Pancreas (tissue), 10 donors: ENCODE measurements around the gene CKS1B. TPM values are rescaled to one million over a fixed set of nuclear protein-coding genes. Genes with fewer than 3 reads are reported as not detected.

Source experiments
- ATAC-seq, 4 donors: fragments of 200-7000 bp; cut with Tn5 transposase; one replicate each; pipeline versions ENCODE4 v1.8.0 to v1.9.1; 2020; ENCODE audit warnings: mild to moderate bottlenecking in 4 of 4, moderate library complexity in 4 of 4
- DNase-seq, 6 donors: peaks; one replicate each; pipeline ENCODE4 v3.0.0-alpha.2; 2020
- FAIRE-seq: peaks from 2 replicates; lab custom pipeline; 2012; peaks lifted over from hg19 to GRCh38; lab: Jason Lieb, UNC
- H3K27ac ChIP-seq, 4 donors: fragments of 200-600 bp; sonication (generic); 1 replicate in 3 of 4; 2 replicates in 1 of 4; pipeline versions ENCODE4 v1.5.0 to v1.8.0; 2020
- H3K27me3 ChIP-seq, 4 donors: fragments of 200-600 bp; one replicate each; pipeline ENCODE4 v1.8.0; 2021
- H3K36me3 ChIP-seq, 3 donors: fragments of 200-600 bp; sonication (generic) in 1 of 3; one replicate each; pipeline versions ENCODE4 v1.5.0 to v1.8.0; 2020 to 2021
- H3K4me1 ChIP-seq, 3 donors: fragments of 200-600 bp; one replicate each; pipeline ENCODE4 v1.8.0; 2021
- H3K4me3 ChIP-seq, 4 donors: fragments of 200-600 bp; sonication (generic) in 2 of 4; one replicate each; pipeline versions ENCODE4 v1.5.0 to v1.8.0; 2020 to 2021
- H3K9me3 ChIP-seq, 4 donors: fragments of 200-600 bp; one replicate each; pipeline ENCODE4 v1.8.0; 2021
- WGBS, 2 donors: extraction: QIAGEN DNeasy Blood & Tissue Kit; methylation state at CpG; one replicate each; pipeline ENCODE4 v1.1.7; 2013; 5-methylcytosine and 5-hydroxymethylcytosine counted together
- intact Hi-C, 3 donors: fragments of 100-400 bp; cut with DNase I; formaldehyde crosslinking; loops; one replicate each; pipeline versions ENCODE4 v1.11.1 to v1.14.2; 2022
- polyA plus RNA-seq, 2 donors: library from polyadenylated mRNA; stranded (reverse); fragments of 200-250 nt; gene quantifications; one replicate each; pipeline ENCODE4 v1.2.3, GENCODE V29; 2013
- total RNA-seq, 6 donors: library from RNA; stranded (reverse); fragmentation: NEBNext Ultra II Directional in 4 of 6; extraction: Animal tissue kit (Norgen Biotek cat#: 25700) in 4 of 6; gene quantifications; one replicate each; pipeline versions ENCODE4 v1.2.1 to v1.2.4, GENCODE V29; 2021 to 2023
- TF ChIP-seq, protein P1 (sequence below), 4 donors: fragments of 200-600 bp; sonication (generic) in 3 of 4; IDR thresholded peaks; one replicate each; pipeline versions ENCODE4 v1.5.0 to v1.8.0; 2021; ENCODE audit warnings: antibody characterized with exemption in 4 of 4
- donor health status: healthy with polysubstance abuse.
- donor health status: DM: no; HTN: no; CAD: no; lungs with moderate emphysema.
- donor health status: DM: no; HTN: no; CAD: no.
- donor health status: control.
- donor health status: control.
- donor health status: Bipolar disorder and iron deficiency.
- donor health status: DM: yes; HTN: yes; CAD: no.
- donor health status: DM: no; HTN: no; CAD: no.
- donor health status: DM: no; HTN: no; CAD: no.
- donor health status: DM: yes; HTN: yes; CAD: no.

Gene CKS1B
- total and polyA plus RNA-seq, 8 donors: 6.7 to 19.5 (median 10.2) TPM

DNA sequence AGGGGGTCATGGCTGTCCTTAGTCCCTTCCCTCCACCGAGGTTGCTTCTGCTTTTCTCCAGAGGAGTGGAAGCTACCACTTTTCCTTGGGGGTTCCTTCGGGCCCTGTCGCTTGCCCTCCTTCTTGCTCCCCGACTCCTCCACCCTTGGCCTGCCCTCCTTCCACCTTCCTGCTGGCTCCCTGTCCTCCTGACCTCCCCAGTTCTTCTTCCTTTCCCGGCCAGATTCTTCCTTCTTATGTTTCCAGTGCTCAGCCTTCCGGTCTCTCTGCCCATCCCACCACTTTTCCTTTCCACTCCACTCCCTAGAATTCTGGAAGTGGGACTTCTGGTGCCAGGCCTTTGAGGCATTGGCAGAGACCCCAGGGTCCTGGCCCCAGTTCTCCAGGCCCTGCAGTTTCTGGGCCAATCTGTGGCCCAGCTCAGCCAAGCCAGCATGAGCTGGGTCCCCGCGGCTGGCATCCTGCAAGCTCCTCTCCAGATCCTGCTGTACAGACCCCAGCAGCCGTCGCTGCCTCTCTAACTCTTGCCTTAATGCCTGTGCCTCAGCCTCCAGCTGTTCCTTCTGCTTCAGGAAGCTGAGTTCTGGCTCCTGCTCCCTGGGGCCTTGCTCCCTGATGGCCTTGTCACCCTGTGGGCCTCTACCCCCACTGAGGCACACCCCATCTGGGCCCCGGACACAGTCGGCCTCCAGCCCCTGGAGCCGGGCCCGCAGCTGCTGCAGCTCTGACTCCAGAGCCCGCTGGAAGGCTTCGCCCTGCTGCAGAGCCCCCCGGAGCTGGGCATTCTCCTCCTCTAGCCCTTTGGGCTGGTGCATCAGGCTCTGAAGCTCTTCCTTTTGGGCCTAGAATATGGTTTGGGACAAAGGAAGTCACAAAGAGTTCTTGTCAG, 28.3 kb upstream of the CKS1B start:
- Histone ChIP-seq H3K9me3 (no peaks in the 10 kb centered on the region), H3K27me3 (no peaks in the 10 kb centered on the region), H3K27ac (no peak overlapping the region), H3K4me3 (no peak overlapping the region), H3K4me1 (peaks cover 0 to 12% (median 0%) of the 10 kb centered on the region in 3 donors), H3K36me3 (no peaks in the 10 kb centered on the region)
- TF ChIP-seq, protein P1, sequence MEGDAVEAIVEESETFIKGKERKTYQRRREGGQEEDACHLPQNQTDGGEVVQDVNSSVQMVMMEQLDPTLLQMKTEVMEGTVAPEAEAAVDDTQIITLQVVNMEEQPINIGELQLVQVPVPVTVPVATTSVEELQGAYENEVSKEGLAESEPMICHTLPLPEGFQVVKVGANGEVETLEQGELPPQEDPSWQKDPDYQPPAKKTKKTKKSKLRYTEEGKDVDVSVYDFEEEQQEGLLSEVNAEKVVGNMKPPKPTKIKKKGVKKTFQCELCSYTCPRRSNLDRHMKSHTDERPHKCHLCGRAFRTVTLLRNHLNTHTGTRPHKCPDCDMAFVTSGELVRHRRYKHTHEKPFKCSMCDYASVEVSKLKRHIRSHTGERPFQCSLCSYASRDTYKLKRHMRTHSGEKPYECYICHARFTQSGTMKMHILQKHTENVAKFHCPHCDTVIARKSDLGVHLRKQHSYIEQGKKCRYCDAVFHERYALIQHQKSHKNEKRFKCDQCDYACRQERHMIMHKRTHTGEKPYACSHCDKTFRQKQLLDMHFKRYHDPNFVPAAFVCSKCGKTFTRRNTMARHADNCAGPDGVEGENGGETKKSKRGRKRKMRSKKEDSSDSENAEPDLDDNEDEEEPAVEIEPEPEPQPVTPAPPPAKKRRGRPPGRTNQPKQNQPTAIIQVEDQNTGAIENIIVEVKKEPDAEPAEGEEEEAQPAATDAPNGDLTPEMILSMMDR (IDR thresholded peaks at IDR 0.05): no peak
- ATAC-seq (no peak), FAIRE-seq (no peak), DNase-seq (peak in 1 of 6 donors; percentile 55)
- 85 to 87% methylated on average over 17 of the region's 17 CpGs for WGBS, 2 donors
- intact Hi-C loops: no loop called here

DNA sequence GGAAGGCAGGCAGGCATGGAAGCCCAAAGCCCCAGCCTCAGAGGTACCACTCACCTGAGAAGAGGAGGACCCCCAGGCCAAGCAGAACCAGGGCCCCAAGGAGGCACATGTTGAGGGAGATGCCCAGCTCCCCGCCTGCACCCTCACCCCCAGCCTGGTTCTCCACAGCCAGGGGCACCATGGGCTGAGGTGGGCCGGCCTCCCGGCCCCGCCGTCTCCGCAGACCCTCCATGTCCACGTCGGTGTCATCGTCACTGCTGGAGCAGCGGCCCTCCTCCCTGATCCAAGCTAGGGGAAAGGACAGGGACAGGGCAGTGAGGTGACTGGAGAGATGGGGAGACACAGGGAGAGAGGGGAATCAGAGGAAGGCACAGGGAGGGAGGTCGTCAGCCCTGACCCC, 26.4 kb upstream of the CKS1B start:
- WGBS, 2 donors: 90 to 96% methylated on average over 11 of the region's 11 CpGs
- H3K4me3 ChIP-seq: no peak overlapping the region
- H3K9me3 ChIP-seq: no peaks in the 10 kb centered on the region
- H3K4me1 ChIP-seq: peaks cover 0 to under 1% (median 0%) of the 10 kb centered on the region in 3 donors
- H3K27me3 ChIP-seq: no peaks in the 10 kb centered on the region
- DNase-seq (no peak), ATAC-seq (no peak), FAIRE-seq (no peak)
- no peaks in the 10 kb centered on the region for H3K36me3 ChIP-seq
- H3K27ac ChIP-seq: no peak overlapping the region
- intact Hi-C loops: no loop called here
- TF ChIP-seq, protein P1 (IDR thresholded peaks at IDR 0.05): no peak

DNA sequence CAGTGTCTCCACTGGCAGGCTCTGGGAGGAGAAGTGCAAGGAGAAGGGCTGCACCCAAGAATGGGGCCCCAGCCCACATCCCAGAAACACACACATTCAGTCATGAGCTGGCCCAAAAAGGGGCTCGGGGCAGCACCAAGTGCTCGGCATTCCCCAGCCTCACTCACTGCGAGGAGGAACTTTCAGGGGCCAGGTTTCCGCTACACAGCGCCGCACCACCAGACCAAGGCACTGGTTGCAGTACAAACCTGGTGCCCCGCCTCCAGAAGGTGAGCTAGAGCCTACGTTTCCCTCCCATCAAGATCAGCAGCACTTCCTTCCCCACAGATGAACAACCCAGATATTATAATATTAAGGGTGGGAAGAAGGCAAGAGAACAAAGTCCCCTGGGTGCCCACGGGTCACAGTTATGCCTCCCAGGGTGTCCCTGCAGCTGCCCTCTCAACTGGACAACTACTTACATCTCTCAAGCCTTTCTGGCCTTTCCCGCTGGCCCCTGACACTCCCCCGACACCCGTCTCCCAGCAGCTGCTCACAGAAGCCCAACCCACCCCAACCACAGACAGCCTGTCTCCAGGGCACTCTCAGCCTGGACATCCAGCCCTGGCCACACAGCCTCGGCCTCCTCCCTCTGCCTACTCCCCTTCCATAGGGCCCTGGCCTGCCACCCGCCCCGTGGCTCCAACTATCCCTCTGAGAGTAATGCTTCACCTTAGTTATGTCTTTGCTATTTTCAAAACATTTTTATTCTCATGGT, 22.4 kb upstream of the CKS1B start:
- TF ChIP-seq, protein P1 (IDR thresholded peaks at IDR 0.05): no peak
- Histone ChIP-seq H3K36me3 (no peaks in the 10 kb centered on the region), H3K27ac (no peak overlapping the region), H3K4me1 (peaks cover 13 to 16% (median 15%) of the 10 kb centered on the region in 3 donors), H3K9me3 (no peaks in the 10 kb centered on the region), H3K4me3 (no peak overlapping the region), H3K27me3 (no peaks in the 10 kb centered on the region)
- DNase-seq (peak in 1 of 6 donors; percentile 61), FAIRE-seq (no peak), ATAC-seq (no peak)
- WGBS, 2 donors: 80 to 88% methylated on average over 15 of the region's 15 CpGs
- intact Hi-C loops: no loop called here

DNA sequence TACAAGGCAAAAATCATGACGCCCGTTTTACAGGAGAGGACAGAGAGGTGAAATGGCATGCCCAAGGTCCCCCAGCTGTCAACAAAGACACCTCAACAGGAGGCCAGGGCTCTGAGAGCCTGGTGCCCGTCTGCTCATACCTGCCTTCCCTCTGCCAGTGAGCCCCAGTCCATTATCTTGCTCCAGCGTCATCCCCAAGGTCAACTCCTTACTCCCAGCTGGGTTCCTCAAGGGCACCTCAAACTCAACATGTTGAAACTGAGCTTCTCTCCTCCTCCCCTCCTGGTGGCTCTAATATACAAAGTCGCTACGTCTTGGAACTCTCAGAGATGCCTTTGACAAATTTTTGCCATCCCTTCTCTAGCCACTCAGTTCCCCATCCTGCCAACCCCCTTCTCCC, 21.8 kb upstream of the CKS1B start:
- TF ChIP-seq, protein P1 (IDR thresholded peaks at IDR 0.05): no peak
- DNase-seq (no peak), ATAC-seq (no peak), FAIRE-seq (no peak)
- Histone ChIP-seq H3K36me3 (no peaks in the 10 kb centered on the region), H3K9me3 (no peaks in the 10 kb centered on the region), H3K4me3 (no peak overlapping the region), H3K27ac (no peak overlapping the region), H3K4me1 (peaks cover 13 to 16% (median 15%) of the 10 kb centered on the region in 3 donors), H3K27me3 (no peaks in the 10 kb centered on the region)
- 66 to 72% methylated on average over 6 of the region's 6 CpGs for WGBS, 2 donors
- intact Hi-C loops: no loop called here
